Fibroblast of lung (primary cell): ENCODE measurements around the gene TUBA4A. TPM values are rescaled to one million over a fixed set of nuclear protein-coding genes. Genes with fewer than 3 reads are reported as not detected.

Experiments
- DNase-seq, 2 donors: peaks; one replicate each; pipeline versions ENCODE4 v3.0.0 to v3.0.0-alpha.2; 2010; ENCODE audit warnings: low read depth in 2 of 2
- H2AFZ ChIP-seq: 2 replicates; pipeline ENCODE4 v1.5.1; 2012; ENCODE audit warnings: low read length, control low read depth, inconsistent platforms
- H3K27ac ChIP-seq: 2 replicates; pipeline ENCODE4 v1.5.1; 2011; ENCODE audit warnings: low read length, control low read depth; ENCODE audit not compliant: insufficient read depth
- H3K27me3 ChIP-seq: 2 replicates; pipeline ENCODE4 v1.5.1; 2011; ENCODE audit warnings: mild to moderate bottlenecking, low read length; ENCODE audit not compliant: control insufficient read depth, insufficient read depth
- H3K36me3 ChIP-seq: 2 replicates; pipeline ENCODE4 v1.5.1; 2011; ENCODE audit warnings: low read length; ENCODE audit not compliant: control insufficient read depth, insufficient read depth
- H3K4me1 ChIP-seq: 2 replicates; pipeline ENCODE4 v1.5.1; 2011; ENCODE audit warnings: low read length; ENCODE audit not compliant: control insufficient read depth, insufficient read depth; ENCODE audit errors: extremely low read depth
- H3K4me2 ChIP-seq: 2 replicates; pipeline ENCODE4 v1.5.1; 2011; ENCODE audit warnings: low read length, control low read depth; ENCODE audit not compliant: insufficient read depth; ENCODE audit errors: extremely low read depth
- H3K4me3 ChIP-seq, 4 experiments: fragments of 200-600 bp in 1 of 4; sonication (generic) in 1 of 4; replicated peaks in 1 of 4; 2 replicates each; pipeline ENCODE4 v1.5.1; 2011 to 2016; ENCODE audit warnings: low read length in 4 of 4, low read depth in 3 of 4, mild to moderate bottlenecking in 3 of 4, control low read depth in 2 of 4, inconsistent platforms in 1 of 4, mixed read lengths in 1 of 4; ENCODE audit not compliant: insufficient read depth in 1 of 4; ENCODE audit errors: control extremely low read depth in 1 of 4
- H3K79me2 ChIP-seq: 2 replicates; pipeline ENCODE4 v1.5.1; 2012; ENCODE audit warnings: mild to moderate bottlenecking, low read length, inconsistent platforms; ENCODE audit not compliant: control insufficient read depth, insufficient read depth
- H3K9ac ChIP-seq: 2 replicates; pipeline ENCODE4 v1.5.1; 2011; ENCODE audit warnings: mild to moderate bottlenecking, low read length, control low read depth; ENCODE audit not compliant: insufficient read depth
- H3K9me3 ChIP-seq: 2 replicates; pipeline ENCODE4 v1.5.1; 2012; ENCODE audit warnings: low read depth, low read length; ENCODE audit not compliant: control insufficient read depth, insufficient read depth
- H4K20me1 ChIP-seq: 2 replicates; pipeline ENCODE4 v1.5.1; 2011; ENCODE audit warnings: low read length; ENCODE audit not compliant: control insufficient read depth, insufficient read depth; ENCODE audit errors: extremely low read depth
- EZH2 ChIP-seq: IDR thresholded peaks from 2 replicates; pipeline ENCODE4 v1.5.1; 2012; ENCODE audit warnings: low read length, control low read depth, mild to moderate bottlenecking; ENCODE audit errors: missing control alignments
- polyA plus RNA-seq, 2 donors: library from polyadenylated mRNA; depleted of rRNA in 1 of 2; stranded (reverse) in 1 of 2; unstranded in 1 of 2; fragments of >200 nt; gene quantifications; 2 replicates each; pipeline ENCODE4 v1.2.1, GENCODE V29; 2011 to 2012; ENCODE audit warnings: missing spikeins in 1 of 2
- total RNA-seq: library from RNA; depleted of rRNA; stranded (reverse); fragments of >200 nt; gene quantifications from 2 replicates; pipeline ENCODE4 v1.2.1, GENCODE V29; 2014
- TF ChIP-seq, protein P1 (sequence below), 2 donors: IDR thresholded peaks in 1 of 2; conservative IDR thresholded peaks in 1 of 2; 1 replicate in 1 of 2; 2 replicates in 1 of 2; pipeline ENCODE4 v1.5.1; 2011 to 2012; ENCODE audit warnings: low read length in 2 of 2, control low read depth in 1 of 2, inconsistent platforms in 1 of 2, low read depth in 1 of 2, mild to moderate bottlenecking in 1 of 2

Gene TUBA4A
- total and polyA plus RNA-seq, 2 donors (not counting 1 experiment from before 2014, with no cell fraction given), result 5.6 to 14.7 TPM

DNA sequence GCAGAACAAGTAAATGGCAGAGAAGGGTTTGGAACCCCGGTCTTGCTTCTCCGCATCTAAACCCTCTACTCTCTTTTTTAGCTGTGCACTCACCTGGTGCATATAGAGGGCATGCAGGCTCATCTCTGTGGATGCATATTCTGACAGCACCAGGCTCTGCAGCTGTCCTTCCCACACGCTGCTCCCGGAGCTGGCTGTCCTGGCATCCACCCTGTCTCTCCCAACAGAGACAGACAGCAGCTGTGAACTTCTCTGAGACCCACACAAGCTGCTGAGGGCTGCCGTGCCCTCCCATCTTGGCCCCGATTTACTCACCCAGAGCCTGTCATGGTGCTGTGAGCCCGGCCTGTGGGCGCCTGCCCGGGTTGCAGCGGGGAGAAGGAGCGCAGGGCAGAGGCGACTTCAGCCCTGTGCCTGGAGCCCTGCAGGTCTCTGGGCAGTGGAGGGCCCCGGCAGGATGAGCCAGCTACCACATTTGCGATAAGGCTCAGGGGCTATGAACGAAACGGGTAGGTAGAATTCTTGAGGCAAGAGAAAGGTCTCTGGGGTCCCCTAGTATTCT is 31.7 kb downstream of the TUBA4A start:
- no peak overlapping the region for H3K4me3 ChIP-seq
- TF ChIP-seq EZH2, result no peak
- TF ChIP-seq, protein P1, sequence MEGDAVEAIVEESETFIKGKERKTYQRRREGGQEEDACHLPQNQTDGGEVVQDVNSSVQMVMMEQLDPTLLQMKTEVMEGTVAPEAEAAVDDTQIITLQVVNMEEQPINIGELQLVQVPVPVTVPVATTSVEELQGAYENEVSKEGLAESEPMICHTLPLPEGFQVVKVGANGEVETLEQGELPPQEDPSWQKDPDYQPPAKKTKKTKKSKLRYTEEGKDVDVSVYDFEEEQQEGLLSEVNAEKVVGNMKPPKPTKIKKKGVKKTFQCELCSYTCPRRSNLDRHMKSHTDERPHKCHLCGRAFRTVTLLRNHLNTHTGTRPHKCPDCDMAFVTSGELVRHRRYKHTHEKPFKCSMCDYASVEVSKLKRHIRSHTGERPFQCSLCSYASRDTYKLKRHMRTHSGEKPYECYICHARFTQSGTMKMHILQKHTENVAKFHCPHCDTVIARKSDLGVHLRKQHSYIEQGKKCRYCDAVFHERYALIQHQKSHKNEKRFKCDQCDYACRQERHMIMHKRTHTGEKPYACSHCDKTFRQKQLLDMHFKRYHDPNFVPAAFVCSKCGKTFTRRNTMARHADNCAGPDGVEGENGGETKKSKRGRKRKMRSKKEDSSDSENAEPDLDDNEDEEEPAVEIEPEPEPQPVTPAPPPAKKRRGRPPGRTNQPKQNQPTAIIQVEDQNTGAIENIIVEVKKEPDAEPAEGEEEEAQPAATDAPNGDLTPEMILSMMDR (conservative IDR thresholded peaks at IDR 0.05 in 1 of 2, IDR thresholded peaks at IDR 0.05 in 1 of 2; ENCODE audit: low read depth in 1 of 2, low read length in 2 of 2), result no peak
- no peak overlapping the region for H3K9ac ChIP-seq
- no peaks in the 10 kb centered on the region for H3K9me3 ChIP-seq
- H2AFZ ChIP-seq, result no peak overlapping the region
- no peak overlapping the region for H3K4me2 ChIP-seq
- no peak overlapping the region for H3K27ac ChIP-seq
- H3K4me1 ChIP-seq, result peaks cover 13% of the 10 kb centered on the region
- H4K20me1 ChIP-seq, result no peaks in the 10 kb centered on the region
- H3K36me3 ChIP-seq, result peaks cover 24% of the 10 kb centered on the region
- H3K79me2 ChIP-seq, result no peaks in the 10 kb centered on the region
- H3K27me3 ChIP-seq, result no peaks in the 10 kb centered on the region
- no peak for DNase-seq

DNA sequence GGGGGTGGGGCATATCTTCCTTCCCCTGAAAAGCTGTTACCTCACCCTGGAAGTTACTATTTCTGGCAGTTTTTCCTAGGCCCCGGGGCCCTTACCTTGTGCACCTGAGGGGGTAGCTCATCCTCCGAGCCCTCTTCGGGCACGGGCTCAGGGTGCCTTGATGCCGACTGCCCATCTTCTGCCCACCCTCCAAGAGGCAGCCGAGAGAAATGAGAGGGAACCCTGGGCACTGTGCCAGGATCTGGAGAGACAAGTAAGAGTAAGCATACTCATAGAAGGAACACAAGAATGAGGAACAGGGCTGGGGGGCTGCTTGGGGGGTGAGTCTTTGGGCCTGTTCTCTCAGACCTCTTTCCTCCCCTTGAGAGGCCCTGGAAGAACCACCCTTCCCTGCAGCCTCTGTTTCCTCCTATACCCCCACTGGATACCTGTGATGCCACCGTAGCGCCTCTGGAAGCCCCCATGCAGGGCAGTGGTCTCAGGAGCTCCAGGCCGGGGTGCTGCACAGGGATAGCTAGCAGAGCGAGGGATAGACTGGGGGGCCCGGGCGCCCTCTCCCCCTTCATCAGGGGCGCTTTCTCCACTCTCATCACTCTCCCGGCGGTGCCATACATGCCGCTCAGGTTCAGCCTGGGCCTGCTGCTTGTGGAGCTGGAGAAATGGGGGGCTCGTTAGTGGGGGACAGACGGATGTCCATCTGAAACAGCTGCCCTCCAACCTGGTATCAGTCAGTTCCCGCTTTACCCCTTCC is 32.9 kb downstream of the TUBA4A start:
- Histone ChIP-seq H3K4me3 (no peak overlapping the region), H3K27me3 (no peaks in the 10 kb centered on the region), H4K20me1 (no peaks in the 10 kb centered on the region), H3K9ac (no peak overlapping the region), H3K4me2 (no peak overlapping the region), H3K79me2 (no peaks in the 10 kb centered on the region), H3K9me3 (no peaks in the 10 kb centered on the region), H3K36me3 (peaks cover 25% of the 10 kb centered on the region), H2AFZ (no peak overlapping the region), H3K27ac (no peak overlapping the region), H3K4me1 (peaks cover 13% of the 10 kb centered on the region)
- DNase-seq, result no peak
- TF ChIP-seq, protein P1 (conservative IDR thresholded peaks at IDR 0.05 in 1 of 2, IDR thresholded peaks at IDR 0.05 in 1 of 2; ENCODE audit: low read depth in 1 of 2, low read length in 2 of 2), result no peak
- no peak for TF ChIP-seq EZH2

DNA sequence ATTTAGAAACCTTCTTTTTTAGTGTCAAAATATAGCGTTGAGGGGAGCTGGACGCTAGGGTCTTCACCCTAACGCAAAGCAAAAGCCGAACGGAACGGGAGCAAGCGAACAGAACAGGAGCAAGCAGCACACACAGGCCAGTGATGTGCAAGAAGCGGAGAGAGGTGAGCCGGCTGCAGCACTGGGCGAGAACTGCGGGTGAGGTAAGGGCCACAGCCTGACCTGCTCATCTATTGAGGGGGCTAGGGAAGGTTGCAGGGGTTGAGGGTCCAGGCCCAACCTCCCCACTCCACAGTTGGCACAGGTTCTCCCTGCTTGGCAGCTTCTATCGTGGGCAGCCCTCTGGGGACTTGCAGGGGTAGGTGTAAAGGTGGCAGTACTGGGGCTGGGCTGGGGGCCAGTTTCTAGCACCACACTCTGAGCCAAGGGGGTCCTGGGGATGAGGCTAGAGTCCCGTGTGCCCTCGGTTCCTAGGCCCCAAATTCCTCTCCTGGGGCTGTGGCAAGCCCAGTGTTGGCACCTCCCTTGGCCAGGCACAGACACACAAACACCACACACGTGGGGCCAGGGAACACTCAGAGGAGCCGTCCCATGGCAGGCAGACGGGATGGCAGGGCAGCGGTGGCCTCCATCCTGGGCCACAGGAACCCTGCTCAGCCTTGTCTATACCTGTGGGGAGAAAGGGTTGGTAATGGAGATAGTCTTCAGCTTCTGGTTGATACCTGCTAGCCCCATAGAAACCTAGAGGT is 33.8 kb downstream of the TUBA4A start:
- Histone ChIP-seq H3K4me2 (no peak overlapping the region), H3K79me2 (no peaks in the 10 kb centered on the region), H3K9ac (no peak overlapping the region)

More for the DNA sequence above, 33.8 kb downstream of the TUBA4A start:
- Histone ChIP-seq H3K36me3 (peaks cover 21% of the 10 kb centered on the region), H4K20me1 (no peaks in the 10 kb centered on the region), H3K4me3 (no peak overlapping the region), H3K27ac (no peak overlapping the region), H3K4me1 (peaks cover 13% of the 10 kb centered on the region), H3K9me3 (no peaks in the 10 kb centered on the region), H2AFZ (no peak overlapping the region), H3K27me3 (no peaks in the 10 kb centered on the region)
- TF ChIP-seq EZH2, result no peak
- TF ChIP-seq, protein P1 (conservative IDR thresholded peaks at IDR 0.05 in 1 of 2, IDR thresholded peaks at IDR 0.05 in 1 of 2; ENCODE audit: low read depth in 1 of 2, low read length in 2 of 2), result no peak
- no peak for DNase-seq
